H1 (cell line): ENCODE data around the gene ELP1. TPM values are rescaled to one million over a fixed set of nuclear protein-coding genes. Genes with fewer than 3 reads are reported as not detected.

Source experiments
- CTCF ChIA-PET: fragments of 300-600 bp; sonication (Branson Sonifier 250); formaldehyde crosslinking; loops from one replicate; lab custom pipeline; 2021; ENCODE audit not compliant: partially characterized antibody; lab: Charles Lee
- POLR2A ChIA-PET: fragments of 300-600 bp; sonication (Branson Sonifier 250); formaldehyde crosslinking; loops from one replicate; lab custom pipeline; 2021; ENCODE audit warnings: inconsistent platforms; ENCODE audit not compliant: partially characterized antibody; lab: Charles Lee
- DNase-seq, 2 experiments: peaks; one replicate each; pipeline versions ENCODE4 v3.0.0 to v3.0.0-alpha.2; 2010 to 2022; ENCODE audit warnings: low spot score in 2 of 2, low read depth in 1 of 2, mixed read lengths in 1 of 2
- FAIRE-seq: peaks from 2 replicates; lab custom pipeline; 2011; peaks lifted over from hg19 to GRCh38; lab: Jason Lieb, UNC
- H2AFZ ChIP-seq: 2 replicates; pipeline ENCODE4 v1.8.1; 2012; ENCODE audit warnings: low read length, inconsistent platforms
- H2AK5ac ChIP-seq: 2 replicates; pipeline ENCODE4 v1.6.1; 2013; ENCODE audit warnings: low read depth, low read length
- H2BK120ac ChIP-seq: replicated peaks from 2 replicates; pipeline ENCODE3; 2013; ENCODE audit warnings: low read depth, low read length, inconsistent platforms
- H2BK12ac ChIP-seq: 2 replicates; pipeline ENCODE4 v1.6.1; 2013; ENCODE audit warnings: low read depth, low read length
- H2BK15ac ChIP-seq: 2 replicates; pipeline ENCODE4 v1.6.1; 2013; ENCODE audit warnings: low read length
- H2BK20ac ChIP-seq: 2 replicates; pipeline ENCODE4 v1.6.1; 2013; ENCODE audit warnings: low read length
- H2BK5ac ChIP-seq: 2 replicates; pipeline ENCODE4 v1.6.1; 2013; ENCODE audit warnings: low read depth, low read length
- H3K14ac ChIP-seq: 2 replicates; pipeline ENCODE4 v1.6.1; 2013; ENCODE audit warnings: inconsistent platforms; ENCODE audit not compliant: insufficient read length
- H3K18ac ChIP-seq: 2 replicates; pipeline ENCODE4 v1.6.1; 2013; ENCODE audit warnings: low read length; ENCODE audit errors: extremely low read depth
- H3K23ac ChIP-seq: 2 replicates; pipeline ENCODE4 v1.6.1; 2013; ENCODE audit warnings: inconsistent platforms; ENCODE audit not compliant: insufficient read length
- H3K23me2 ChIP-seq: 2 replicates; pipeline ENCODE4 v1.6.1; 2013; ENCODE audit warnings: low read depth, low read length
- H3K27ac ChIP-seq: 2 replicates; pipeline ENCODE4 v1.6.1; 2011; ENCODE audit warnings: low read depth, low read length, inconsistent platforms
- H3K27me3 ChIP-seq, 4 experiments: replicated peaks in 1 of 4; 1 replicate in 1 of 4; 2 replicates in 3 of 4; pipeline versions ENCODE4 v1.6.1 to v1.8.1; 2011 to 2013; ENCODE audit warnings: low read length in 3 of 4, mild to moderate bottlenecking in 3 of 4, inconsistent platforms in 2 of 4, mixed read lengths in 2 of 4, moderate library complexity in 1 of 4; ENCODE audit not compliant: control insufficient read depth in 3 of 4, insufficient read depth in 3 of 4; ENCODE audit errors: extremely low read depth in 1 of 4
- H3K36me3 ChIP-seq, 4 experiments: 2 replicates each; pipeline versions ENCODE4 v1.6.1 to v1.8.1; 2011 to 2013; ENCODE audit warnings: mild to moderate bottlenecking in 4 of 4, low read length in 3 of 4, moderate library complexity in 2 of 4, control low read depth in 1 of 4, inconsistent platforms in 1 of 4; ENCODE audit not compliant: insufficient read depth in 4 of 4, control insufficient read depth in 2 of 4
- H3K4ac ChIP-seq: replicated peaks from 2 replicates; pipeline ENCODE3; 2013; ENCODE audit warnings: low read length, low read depth, mixed read lengths, inconsistent platforms; ENCODE audit not compliant: insufficient read length
- H3K4me1 ChIP-seq, 4 experiments: replicated peaks in 1 of 4; 1 replicate in 1 of 4; 2 replicates in 3 of 4; pipeline versions ENCODE4 v1.6.1 to v1.8.1; 2011 to 2013; ENCODE audit warnings: low read length in 3 of 4, inconsistent platforms in 2 of 4, mixed read lengths in 1 of 4; ENCODE audit not compliant: insufficient read depth in 4 of 4, control insufficient read depth in 3 of 4
- H3K4me2 ChIP-seq, 2 experiments: 2 replicates each; pipeline versions ENCODE4 v1.6.1 to v1.8.1; 2011 to 2013; ENCODE audit warnings: low read depth in 2 of 2, low read length in 2 of 2, control low read depth in 1 of 2, inconsistent platforms in 1 of 2, mild to moderate bottlenecking in 1 of 2; ENCODE audit not compliant: insufficient read depth in 1 of 2
- H3K4me3 ChIP-seq, 4 experiments: fragments of 200-600, 300-600 bp in 1 of 4; sonication (generic), shearing (Covaris generic), sonication (Bioruptor Twin) in 1 of 4; 2 replicates each; pipeline versions ENCODE4 v1.5.1 to v1.8.1; 2011 to 2016; ENCODE audit warnings: low read length in 4 of 4, low read depth in 3 of 4, control low read depth in 2 of 4, inconsistent platforms in 2 of 4, mild to moderate bottlenecking in 2 of 4, mixed read lengths in 1 of 4, moderate library complexity in 1 of 4; ENCODE audit not compliant: insufficient read depth in 2 of 4; ENCODE audit errors: extremely low read depth in 1 of 4
- H3K56ac ChIP-seq: replicated peaks from 2 replicates; pipeline ENCODE3; 2013; ENCODE audit warnings: low read depth, mild to moderate bottlenecking, mixed read lengths, low read length, inconsistent platforms; ENCODE audit not compliant: insufficient read length
- H3K79me1 ChIP-seq: 2 replicates; pipeline ENCODE4 v1.6.1; 2013; ENCODE audit warnings: low read depth, low read length, control low read depth
- H3K79me2 ChIP-seq, 2 experiments: 2 replicates each; pipeline versions ENCODE4 v1.6.1 to v1.8.1; 2012 to 2013; ENCODE audit warnings: low read length in 2 of 2, mild to moderate bottlenecking in 2 of 2, inconsistent platforms in 1 of 2; ENCODE audit not compliant: insufficient read depth in 2 of 2, control insufficient read depth in 1 of 2
- H3K9ac ChIP-seq, 4 experiments: replicated peaks in 1 of 4; 1 replicate in 1 of 4; 2 replicates in 3 of 4; pipeline versions ENCODE4 v1.6.1 to v1.8.1; 2011 to 2013; ENCODE audit warnings: low read depth in 3 of 4, low read length in 3 of 4, control low read depth in 2 of 4, mild to moderate bottlenecking in 2 of 4, moderate library complexity in 2 of 4, inconsistent platforms in 1 of 4; ENCODE audit errors: extremely low read depth in 1 of 4
- H3K9me3 ChIP-seq, 2 experiments: 2 replicates each; pipeline versions ENCODE4 v1.6.1 to v1.8.1; 2012 to 2013; ENCODE audit warnings: mild to moderate bottlenecking in 2 of 2, moderate library complexity in 2 of 2, control low read depth in 1 of 2, inconsistent platforms in 1 of 2, low read depth in 1 of 2, low read length in 1 of 2, mixed read lengths in 1 of 2; ENCODE audit not compliant: insufficient read depth in 2 of 2
- H4K20me1 ChIP-seq, 2 experiments: replicated peaks in 1 of 2; 2 replicates each; pipeline versions ENCODE3 to v1.8.1; 2011 to 2013; ENCODE audit warnings: inconsistent platforms in 2 of 2, low read length in 2 of 2, mild to moderate bottlenecking in 1 of 2; ENCODE audit not compliant: insufficient read depth in 2 of 2, control insufficient read depth in 1 of 2
- H4K5ac ChIP-seq: 2 replicates; pipeline ENCODE4 v1.6.1; 2013; ENCODE audit warnings: low read length, low read depth, mixed read lengths, inconsistent platforms; ENCODE audit not compliant: insufficient read length
- H4K8ac ChIP-seq: 2 replicates; pipeline ENCODE4 v1.8.0; 2013; ENCODE audit warnings: mild to moderate bottlenecking, moderate library complexity, low read length, inconsistent platforms; ENCODE audit not compliant: insufficient read depth; ENCODE audit errors: extremely low read depth
- H4K91ac ChIP-seq: replicated peaks from 2 replicates; pipeline ENCODE3; 2013; ENCODE audit warnings: low read length, mixed read lengths, inconsistent platforms; ENCODE audit not compliant: insufficient read length
- ATF2 ChIP-seq: IDR thresholded peaks from 2 replicates; pipeline ENCODE4 v1.6.1; 2012; ENCODE audit warnings: low read length, inconsistent platforms
- CBX5 ChIP-seq: fragments of 300-800, 300-1000 bp; sonication (generic); IDR thresholded peaks from 2 replicates; pipeline ENCODE4 v1.7.1; 2016; ENCODE audit warnings: antibody characterized with exemption, low read length, low read depth
- CHD1 ChIP-seq: IDR thresholded peaks from 2 replicates; pipeline ENCODE4 v1.6.1; 2012; ENCODE audit warnings: low read depth, low read length, improper control_type of control experiment
- CTCF ChIP-seq, 3 experiments: IDR thresholded peaks; 1 replicate in 2 of 3; 2 replicates in 1 of 3; pipeline versions ENCODE4 v1.5.1 to v1.6.1; 2011; ENCODE audit warnings: low read length in 3 of 3, mild to moderate bottlenecking in 3 of 3, inconsistent platforms in 2 of 3, low read depth in 1 of 3, moderate library complexity in 1 of 3; ENCODE audit not compliant: insufficient read depth in 1 of 3; ENCODE audit errors: control extremely low read depth in 1 of 3
- EZH2 ChIP-seq: fragments of 200-600 bp; sonication (generic); IDR thresholded peaks from 2 replicates; pipeline ENCODE4 v1.7.1; 2012; ENCODE audit warnings: low read depth, mild to moderate bottlenecking, moderate library complexity, low read length, inconsistent platforms; ENCODE audit not compliant: severe bottlenecking
- KDM5A ChIP-seq: fragments of 200-600 bp; IDR thresholded peaks from 2 replicates; pipeline ENCODE4 v1.7.1; 2012; ENCODE audit warnings: mild to moderate bottlenecking, low read length, inconsistent platforms, mixed read lengths
- SP2 ChIP-seq: IDR thresholded peaks from 2 replicates; pipeline ENCODE4 v1.6.1; 2012; ENCODE audit warnings: mild to moderate bottlenecking, low read length, inconsistent platforms
- SP4 ChIP-seq: IDR thresholded peaks from 2 replicates; pipeline ENCODE4 v1.6.1; 2012; ENCODE audit warnings: low read length, inconsistent platforms
- TAF7 ChIP-seq: optimal IDR thresholded peaks from 2 replicates; pipeline ENCODE3; 2011; ENCODE audit warnings: low read depth, mild to moderate bottlenecking, inconsistent platforms, low read length, moderate library complexity, borderline replicate concordance
- ZNF274 ChIP-seq: IDR thresholded peaks from 2 replicates; pipeline ENCODE4 v1.7.0; 2012; ENCODE audit warnings: low read length, borderline replicate concordance; ENCODE audit errors: extremely low read depth
- WGBS, 2 experiments: shearing (Covaris generic) in 1 of 2; methylation state at CpG; one replicate each; pipeline versions ENCODE4 v1.1.6 to v1.1.7; 2013 to 2015; ENCODE audit warnings: low lambda C conversion rate in 2 of 2, mixed read lengths in 2 of 2, inconsistent platforms in 1 of 2, low coverage in 1 of 2, missing lambda C conversion rate in 1 of 2; ENCODE audit not compliant: insufficient replicate concordance in 2 of 2, insufficient coverage in 1 of 2, insufficient read length in 1 of 2; ENCODE audit errors: extremely low coverage in 1 of 2, missing lambda C conversion rate in 1 of 2; 5-methylcytosine and 5-hydroxymethylcytosine counted together
- polyA plus RNA-seq, 7 experiments: library from polyadenylated mRNA; depleted of rRNA in 3 of 7; stranded (reverse) in 5 of 7; unstranded in 2 of 7; fragments of >200 nt in 5 of 7; fragments of 200-250 nt in 2 of 7; gene quantifications; 1 replicate in 5 of 7; 2 replicates in 1 of 7; 4 replicates in 1 of 7; pipeline versions ENCODE4 v1.2.1 to v1.2.3, GENCODE V29; 2011 to 2013; ENCODE audit warnings: missing spikeins in 2 of 7, mixed read lengths in 2 of 7
- total RNA-seq: library from RNA; stranded (reverse); fragmentation: NEBNext Ultra II Directional; extraction: Animal tissue kit (Norgen Biotek cat#: 25700); gene quantifications from 2 replicates; pipeline ENCODE4 v1.2.1, GENCODE V29; 2021

The ELP1 gene
- total and polyA plus RNA-seq, 2 of the 8 experiments (the other 6 are each of a cell fraction or from before 2014, with no cell fraction given), result 13.9 to 31.3 TPM

GRCh38 chr9:108876425-108876824 lies 57.5 kb downstream of the ELP1 start:
- Histone ChIP-seq H3K23ac (no peak overlapping the region), H4K5ac (no peak overlapping the region), H4K20me1 (peaks cover 0 to 1% of the 10 kb centered on the region in 2 experiments), H3K9me3 (no peaks in the 10 kb centered on the region), H3K14ac (no peak overlapping the region), H2BK15ac (no peak overlapping the region), H2AK5ac (no peak overlapping the region), H2BK5ac (no peak overlapping the region), H2AFZ (no peak overlapping the region), H3K9ac (no peak overlapping the region), H4K91ac (no peak overlapping the region), H3K4ac (no peak overlapping the region), H3K56ac (no peak overlapping the region), H4K8ac (no peak overlapping the region), H3K79me1 (no peaks in the 10 kb centered on the region), H3K36me3 (peaks cover 5 to 49% (median 27%) of the 10 kb centered on the region in 4 experiments), H3K18ac (no peak overlapping the region), H2BK12ac (no peak overlapping the region), H2BK120ac (no peak overlapping the region), H3K79me2 (no peaks in the 10 kb centered on the region), H3K4me2 (no peak overlapping the region), H3K27me3 (no peaks in the 10 kb centered on the region), H3K4me3 (no peak overlapping the region), H2BK20ac (no peak overlapping the region), H3K27ac (no peak overlapping the region), H3K4me1 (no peaks in the 10 kb centered on the region), H3K23me2 (no peaks in the 10 kb centered on the region)
- ChIA-PET CTCF (interaction anchor here (0.6 to 1.4 kb wide), 6 partner anchors 10 to 632 kb away, joined by 3 to 4 read pairs (median 3); no protein-coding TSS in a partner anchor), POLR2A (no interaction called here)
- no peak for DNase-seq
- 85% methylated on average over 3 of the region's 5 CpGs; no CpG with 5 or more reads in 1 of the 2 experiments for WGBS, 2 experiments
- FAIRE-seq, result no peak
- TF ChIP-seq SP2 (no peak), EZH2 (no peak), KDM5A (no peak), CTCF (IDR thresholded peaks at IDR 0.05; ENCODE audit: control extremely low read depth in 1 of 3, insufficient read depth in 1 of 3, low read depth in 1 of 3, low read length in 3 of 3) (no peak), CBX5 (no peak), CHD1 (no peak), ZNF274 (no peak), ATF2 (no peak), TAF7 (no peak), SP4 (no peak)
